ENCODE measurements around the gene TBC1D22A. TPM values are rescaled to one million over a fixed set of nuclear protein-coding genes. Genes with fewer than 3 reads are reported as not detected.

TBC1D22A gene
- total RNA-seq, 1 experiment from 2014 or later: 20.9 TPM

- POLR2A ChIA-PET: no interaction called here
- no peak overlapping the region for H3K27ac ChIP-seq (ENCODE audit: low read depth, low read length)
- H3K9me3 ChIP-seq (ENCODE audit: control insufficient read depth in 1 of 2, insufficient read depth in 1 of 2, low read depth in 1 of 2, low read length in 2 of 2): no peaks in the 10 kb centered on the region
- no peaks in the 10 kb centered on the region for H3K9me2 ChIP-seq (ENCODE audit: insufficient read depth)
- H4K20me1 ChIP-seq (ENCODE audit: insufficient read depth): no peaks in the 10 kb centered on the region
- no TSS peak for BruUV-seq (replicated peaks)
- H3K4me2 ChIP-seq (ENCODE audit: low read length): no peak overlapping the region
- H3K36me3 ChIP-seq (ENCODE audit: control insufficient read depth in 1 of 2, insufficient read depth in 2 of 2, low read length in 2 of 2): no peaks in the 10 kb centered on the region
- DNase-seq (ENCODE audit: low read depth, low spot score) (no peak), ATAC-seq (no peak)
- no peaks in the 10 kb centered on the region for H3K27me3 ChIP-seq (ENCODE audit: insufficient read depth, low read length)
- intact Hi-C loops (cut with micrococcal nuclease): no loop called here
- peaks cover 4 to 13% of the 10 kb centered on the region in 2 experiments for H3K4me1 ChIP-seq (ENCODE audit: control insufficient read depth in 1 of 2, insufficient read depth in 2 of 2, low read length in 2 of 2)
- no peak for TF ChIP-seq ELF1 (IDR thresholded peaks at IDR 0.05; ENCODE audit: borderline replicate concordance, low read depth)
- no peak for TF ChIP-seq SIN3A (IDR thresholded peaks at IDR 0.05; ENCODE audit: low read depth)
- TF ChIP-seq CEBPB (IDR thresholded peaks at IDR 0.05; ENCODE audit: low read depth): no peak
- TF ChIP-seq, protein P1, sequence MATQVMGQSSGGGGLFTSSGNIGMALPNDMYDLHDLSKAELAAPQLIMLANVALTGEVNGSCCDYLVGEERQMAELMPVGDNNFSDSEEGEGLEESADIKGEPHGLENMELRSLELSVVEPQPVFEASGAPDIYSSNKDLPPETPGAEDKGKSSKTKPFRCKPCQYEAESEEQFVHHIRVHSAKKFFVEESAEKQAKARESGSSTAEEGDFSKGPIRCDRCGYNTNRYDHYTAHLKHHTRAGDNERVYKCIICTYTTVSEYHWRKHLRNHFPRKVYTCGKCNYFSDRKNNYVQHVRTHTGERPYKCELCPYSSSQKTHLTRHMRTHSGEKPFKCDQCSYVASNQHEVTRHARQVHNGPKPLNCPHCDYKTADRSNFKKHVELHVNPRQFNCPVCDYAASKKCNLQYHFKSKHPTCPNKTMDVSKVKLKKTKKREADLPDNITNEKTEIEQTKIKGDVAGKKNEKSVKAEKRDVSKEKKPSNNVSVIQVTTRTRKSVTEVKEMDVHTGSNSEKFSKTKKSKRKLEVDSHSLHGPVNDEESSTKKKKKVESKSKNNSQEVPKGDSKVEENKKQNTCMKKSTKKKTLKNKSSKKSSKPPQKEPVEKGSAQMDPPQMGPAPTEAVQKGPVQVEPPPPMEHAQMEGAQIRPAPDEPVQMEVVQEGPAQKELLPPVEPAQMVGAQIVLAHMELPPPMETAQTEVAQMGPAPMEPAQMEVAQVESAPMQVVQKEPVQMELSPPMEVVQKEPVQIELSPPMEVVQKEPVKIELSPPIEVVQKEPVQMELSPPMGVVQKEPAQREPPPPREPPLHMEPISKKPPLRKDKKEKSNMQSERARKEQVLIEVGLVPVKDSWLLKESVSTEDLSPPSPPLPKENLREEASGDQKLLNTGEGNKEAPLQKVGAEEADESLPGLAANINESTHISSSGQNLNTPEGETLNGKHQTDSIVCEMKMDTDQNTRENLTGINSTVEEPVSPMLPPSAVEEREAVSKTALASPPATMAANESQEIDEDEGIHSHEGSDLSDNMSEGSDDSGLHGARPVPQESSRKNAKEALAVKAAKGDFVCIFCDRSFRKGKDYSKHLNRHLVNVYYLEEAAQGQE (IDR thresholded peaks at IDR 0.05; ENCODE audit: low read depth): no peak
- no peak for TF ChIP-seq EZH2 (IDR thresholded peaks at IDR 0.05)
- TF ChIP-seq, protein P2, sequence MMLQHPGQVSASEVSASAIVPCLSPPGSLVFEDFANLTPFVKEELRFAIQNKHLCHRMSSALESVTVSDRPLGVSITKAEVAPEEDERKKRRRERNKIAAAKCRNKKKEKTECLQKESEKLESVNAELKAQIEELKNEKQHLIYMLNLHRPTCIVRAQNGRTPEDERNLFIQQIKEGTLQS (IDR thresholded peaks at IDR 0.05): no peak
- no peak for TF ChIP-seq SP1 (IDR thresholded peaks at IDR 0.05; ENCODE audit: low read depth)
- TF ChIP-seq ZBTB33 (IDR thresholded peaks at IDR 0.05; ENCODE audit: extremely low read depth, insufficient replicate concordance, low read length): no peak
- H3K4me3 ChIP-seq (replicated peaks in 1 of 2; ENCODE audit: low read depth in 1 of 2, low read length in 2 of 2): no peak overlapping the region
- H3K9ac ChIP-seq (ENCODE audit: low read length): no peak overlapping the region
- CTCF ChIA-PET: no interaction called here
- RAD21 ChIA-PET (ENCODE audit: low non-redundant PET in 1 of 2, low total read pairs in 2 of 2, uncharacterized antibody in 2 of 2, unreplicated experiment in 2 of 2): no interaction called here
- no peaks in the 10 kb centered on the region for H3K79me2 ChIP-seq (ENCODE audit: insufficient read depth, low read length)
- H2AFZ ChIP-seq (ENCODE audit: low read depth, low read length, poor library complexity, severe bottlenecking): no peak overlapping the region
Measured at GRCh38 chr22:46744581-46744980, 17.9 kb upstream of the TBC1D22A start.
